ENCODE results near the gene TRIM43B.
"Not testable (repeated sequence)": the region's sequence is repeated elsewhere in the genome, so short reads cannot be mapped to it uniquely, and the experiment has no call there.

DNA sequence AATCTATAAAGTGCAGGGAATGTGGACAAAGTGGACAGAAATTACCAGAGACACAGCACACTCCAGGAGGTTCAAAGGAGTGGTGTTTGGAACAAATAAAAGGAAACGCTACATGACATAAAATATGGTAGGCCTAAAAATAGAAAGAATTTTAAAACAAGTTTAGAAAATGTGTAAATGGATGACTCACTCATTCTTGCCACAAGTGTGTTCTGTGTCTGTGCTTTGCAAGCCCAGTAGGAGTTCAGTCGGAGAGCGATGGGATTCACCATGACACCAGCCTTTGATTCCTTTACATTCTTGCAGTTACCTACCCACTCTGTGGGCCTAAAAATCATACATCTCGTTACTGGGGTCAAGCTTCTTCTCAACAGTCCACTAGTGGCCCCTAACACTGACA is 51.2 kb downstream of the TRIM43B start:
- TF ChIP-seq, protein P1, sequence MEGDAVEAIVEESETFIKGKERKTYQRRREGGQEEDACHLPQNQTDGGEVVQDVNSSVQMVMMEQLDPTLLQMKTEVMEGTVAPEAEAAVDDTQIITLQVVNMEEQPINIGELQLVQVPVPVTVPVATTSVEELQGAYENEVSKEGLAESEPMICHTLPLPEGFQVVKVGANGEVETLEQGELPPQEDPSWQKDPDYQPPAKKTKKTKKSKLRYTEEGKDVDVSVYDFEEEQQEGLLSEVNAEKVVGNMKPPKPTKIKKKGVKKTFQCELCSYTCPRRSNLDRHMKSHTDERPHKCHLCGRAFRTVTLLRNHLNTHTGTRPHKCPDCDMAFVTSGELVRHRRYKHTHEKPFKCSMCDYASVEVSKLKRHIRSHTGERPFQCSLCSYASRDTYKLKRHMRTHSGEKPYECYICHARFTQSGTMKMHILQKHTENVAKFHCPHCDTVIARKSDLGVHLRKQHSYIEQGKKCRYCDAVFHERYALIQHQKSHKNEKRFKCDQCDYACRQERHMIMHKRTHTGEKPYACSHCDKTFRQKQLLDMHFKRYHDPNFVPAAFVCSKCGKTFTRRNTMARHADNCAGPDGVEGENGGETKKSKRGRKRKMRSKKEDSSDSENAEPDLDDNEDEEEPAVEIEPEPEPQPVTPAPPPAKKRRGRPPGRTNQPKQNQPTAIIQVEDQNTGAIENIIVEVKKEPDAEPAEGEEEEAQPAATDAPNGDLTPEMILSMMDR (conservative IDR thresholded peaks at IDR 0.05; ENCODE audit: low read length): not testable (repeated sequence)
- TF ChIP-seq EZH2phosphoT487 (IDR thresholded peaks at IDR 0.05; ENCODE audit: borderline replicate concordance, low read depth, low read length): not testable (repeated sequence)

All from OCI-LY7 (cell line).